ENCODE measurements around the gene XK. TPM values are rescaled to one million over a fixed set of nuclear protein-coding genes. Genes with fewer than 3 reads are reported as not detected.

Gene XK
- total and polyA plus RNA-seq, 7 donors: 0.94 to 8.9 (median 3.8) TPM

GRCh38 chrX:37752936-37753335 is 67.3 kb downstream of the XK start:
- DNase-seq (no peak), ATAC-seq (no peak)
- TF ChIP-seq, protein P1, sequence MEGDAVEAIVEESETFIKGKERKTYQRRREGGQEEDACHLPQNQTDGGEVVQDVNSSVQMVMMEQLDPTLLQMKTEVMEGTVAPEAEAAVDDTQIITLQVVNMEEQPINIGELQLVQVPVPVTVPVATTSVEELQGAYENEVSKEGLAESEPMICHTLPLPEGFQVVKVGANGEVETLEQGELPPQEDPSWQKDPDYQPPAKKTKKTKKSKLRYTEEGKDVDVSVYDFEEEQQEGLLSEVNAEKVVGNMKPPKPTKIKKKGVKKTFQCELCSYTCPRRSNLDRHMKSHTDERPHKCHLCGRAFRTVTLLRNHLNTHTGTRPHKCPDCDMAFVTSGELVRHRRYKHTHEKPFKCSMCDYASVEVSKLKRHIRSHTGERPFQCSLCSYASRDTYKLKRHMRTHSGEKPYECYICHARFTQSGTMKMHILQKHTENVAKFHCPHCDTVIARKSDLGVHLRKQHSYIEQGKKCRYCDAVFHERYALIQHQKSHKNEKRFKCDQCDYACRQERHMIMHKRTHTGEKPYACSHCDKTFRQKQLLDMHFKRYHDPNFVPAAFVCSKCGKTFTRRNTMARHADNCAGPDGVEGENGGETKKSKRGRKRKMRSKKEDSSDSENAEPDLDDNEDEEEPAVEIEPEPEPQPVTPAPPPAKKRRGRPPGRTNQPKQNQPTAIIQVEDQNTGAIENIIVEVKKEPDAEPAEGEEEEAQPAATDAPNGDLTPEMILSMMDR (IDR thresholded peaks at IDR 0.05): no peak
- no peaks in the 10 kb centered on the region for H3K27me3 ChIP-seq (ENCODE audit: insufficient read depth in 3 of 3, low read length in 2 of 3)
- no peak overlapping the region for H3K4me3 ChIP-seq
- H3K4me1 ChIP-seq: no peaks in the 10 kb centered on the region
- intact Hi-C loops (cut with DNase I): no loop called here
- no peaks in the 10 kb centered on the region for H3K36me3 ChIP-seq (ENCODE audit: insufficient read depth in 1 of 2, low read depth in 1 of 2)
- H3K27ac ChIP-seq: no peak overlapping the region
- H3K9me3 ChIP-seq: no peaks in the 10 kb centered on the region

- ATAC-seq (no peak), DNase-seq (no peak)
- no peaks in the 10 kb centered on the region for H3K9me3 ChIP-seq
- no peak overlapping the region for H3K4me3 ChIP-seq
- TF ChIP-seq, protein P1 (IDR thresholded peaks at IDR 0.05): no peak
- H3K27me3 ChIP-seq (ENCODE audit: insufficient read depth in 3 of 3, low read length in 2 of 3): no peaks in the 10 kb centered on the region
- no peak overlapping the region for H3K27ac ChIP-seq
- H3K36me3 ChIP-seq (ENCODE audit: insufficient read depth in 1 of 2, low read depth in 1 of 2): no peaks in the 10 kb centered on the region
- intact Hi-C loops (cut with DNase I): no loop called here
- 80 to 88% (median 81%) methylated on average over 2 of the region's 2 CpGs for WGBS, 3 donors
- no peaks in the 10 kb centered on the region for H3K4me1 ChIP-seq
Observed at GRCh38 chrX:37753384-37753783, 67.8 kb downstream of the XK start.

DNA sequence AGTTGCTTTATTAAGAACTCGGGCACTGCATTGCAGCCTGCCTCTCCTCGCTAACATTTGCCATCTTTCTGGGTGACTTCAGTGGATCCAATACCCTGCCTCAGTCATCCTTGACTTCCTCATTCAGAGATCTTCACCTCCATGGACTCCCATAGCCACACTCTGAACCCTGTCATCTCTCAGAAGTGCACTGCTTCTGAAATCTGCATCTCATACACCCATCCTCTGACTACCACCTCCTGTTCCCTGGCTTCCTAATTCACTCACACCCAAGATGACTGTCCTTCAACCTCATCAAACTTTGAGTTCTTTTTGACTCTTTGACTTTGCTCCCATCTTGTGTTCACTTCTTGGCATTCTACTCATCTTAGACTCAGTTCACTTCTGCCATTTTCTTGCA is 68.9 kb downstream of the XK start:
- DNase-seq (no peak), ATAC-seq (no peak)
- Histone ChIP-seq H3K27me3 (ENCODE audit: insufficient read depth in 3 of 3, low read length in 2 of 3) (no peaks in the 10 kb centered on the region), H3K9me3 (no peaks in the 10 kb centered on the region), H3K4me3 (no peak overlapping the region), H3K27ac (no peak overlapping the region), H3K4me1 (no peaks in the 10 kb centered on the region), H3K36me3 (ENCODE audit: insufficient read depth in 1 of 2, low read depth in 1 of 2) (no peaks in the 10 kb centered on the region)
- intact Hi-C loops (cut with DNase I): no loop called here
- WGBS, 3 donors: 61 to 94% (median 82%) methylated on average over 2 of the region's 2 CpGs
- TF ChIP-seq, protein P1 (IDR thresholded peaks at IDR 0.05): no peak

DNA sequence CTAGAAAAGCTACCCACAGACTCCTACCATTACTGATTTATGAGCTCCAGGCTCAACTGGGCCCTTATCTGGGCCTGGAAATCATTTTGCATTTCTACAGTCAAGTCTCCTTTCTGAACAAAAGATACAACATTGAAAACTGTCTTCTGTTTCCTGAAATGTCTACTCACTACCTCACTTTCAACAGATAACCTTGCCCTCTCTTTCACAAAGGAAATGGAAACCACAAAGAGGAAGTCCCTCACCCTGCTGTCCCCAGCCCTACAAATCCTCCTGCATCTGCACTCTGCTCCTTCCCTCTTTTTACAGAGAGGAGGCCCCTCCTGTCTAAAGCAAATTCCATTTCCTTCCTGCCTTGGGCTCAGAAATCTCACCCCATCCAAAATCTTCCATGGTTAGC is 69.4 kb downstream of the XK start:
- TF ChIP-seq, protein P1 (IDR thresholded peaks at IDR 0.05): no peak
- H3K4me3 ChIP-seq: no peak overlapping the region
- no peaks in the 10 kb centered on the region for H3K4me1 ChIP-seq
- no peak for ATAC-seq
- DNase-seq: no peak
- no peak overlapping the region for H3K27ac ChIP-seq
- intact Hi-C loops (cut with DNase I): no loop called here
- H3K36me3 ChIP-seq (ENCODE audit: insufficient read depth in 1 of 2, low read depth in 1 of 2): no peaks in the 10 kb centered on the region
- no peaks in the 10 kb centered on the region for H3K9me3 ChIP-seq
- no peaks in the 10 kb centered on the region for H3K27me3 ChIP-seq (ENCODE audit: insufficient read depth in 3 of 3, low read length in 2 of 3)

GRCh38 chrX:37757082-37757481 is 71.5 kb downstream of the XK start:
- intact Hi-C loops (cut with DNase I): no loop called here
- no peak for DNase-seq
- Histone ChIP-seq H3K9me3 (no peaks in the 10 kb centered on the region), H3K27me3 (ENCODE audit: insufficient read depth in 3 of 3, low read length in 2 of 3) (peaks cover 0 to 3% (median 0%) of the 10 kb centered on the region in 3 donors), H3K4me3 (no peak overlapping the region), H3K4me1 (no peaks in the 10 kb centered on the region), H3K36me3 (ENCODE audit: insufficient read depth in 1 of 2, low read depth in 1 of 2) (no peaks in the 10 kb centered on the region), H3K27ac (no peak overlapping the region)
- ATAC-seq: no peak
- TF ChIP-seq, protein P1 (IDR thresholded peaks at IDR 0.05): no peak

Data from psoas muscle (tissue), 8 donors.